Measurements from ENCODE around the gene ATG9A. TPM values are rescaled to one million over a fixed set of nuclear protein-coding genes. Genes with fewer than 3 reads are reported as not detected.

The ATG9A gene
- total RNA-seq, 1 experiment from 2014 or later: 42.9 TPM

DNA sequence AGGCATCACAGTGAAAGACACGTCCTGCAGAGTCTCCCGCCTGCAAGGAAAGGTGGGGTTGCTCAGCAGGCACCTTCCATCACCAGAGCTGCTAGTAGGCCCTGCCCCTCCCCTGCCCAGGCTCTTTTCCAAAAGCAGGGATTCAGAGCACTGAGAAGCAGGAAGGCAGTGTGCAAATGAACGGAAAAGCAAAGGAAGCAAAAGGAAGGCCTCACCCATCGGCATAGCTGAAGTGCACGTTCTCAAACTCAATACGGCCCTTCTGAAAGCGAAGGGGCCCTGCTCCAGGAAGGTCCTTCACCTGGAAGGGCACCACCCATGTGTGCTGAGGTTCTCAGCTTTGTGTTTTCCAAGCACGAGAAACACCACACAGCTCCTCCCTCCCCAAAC is 16.4 kb downstream of the ATG9A start:
- H3K36me3 Mint-ChIP-seq: peaks cover 59% of the 10 kb centered on the region
- ChIA-PET POLR2A (no interaction called here), CTCF (no interaction called here)
- H3K27ac Mint-ChIP-seq: no peak overlapping the region
- peaks cover 16% of the 10 kb centered on the region for H3K4me1 Mint-ChIP-seq
- no peaks in the 10 kb centered on the region for H3K27me3 Mint-ChIP-seq (ENCODE audit: low read depth)
- ATAC-seq (no peak), DNase-seq (ENCODE audit: low spot score) (no peak)
- no peak for TF ChIP-seq CREM (CRISPR knock-in tag; IDR thresholded peaks at IDR 0.05)
- TF ChIP-seq HMGA2 (CRISPR knock-in tag; IDR thresholded peaks at IDR 0.05): no peak
- TF ChIP-seq RORB (CRISPR knock-in tag; IDR thresholded peaks at IDR 0.05): no peak
- TF ChIP-seq, protein P1, sequence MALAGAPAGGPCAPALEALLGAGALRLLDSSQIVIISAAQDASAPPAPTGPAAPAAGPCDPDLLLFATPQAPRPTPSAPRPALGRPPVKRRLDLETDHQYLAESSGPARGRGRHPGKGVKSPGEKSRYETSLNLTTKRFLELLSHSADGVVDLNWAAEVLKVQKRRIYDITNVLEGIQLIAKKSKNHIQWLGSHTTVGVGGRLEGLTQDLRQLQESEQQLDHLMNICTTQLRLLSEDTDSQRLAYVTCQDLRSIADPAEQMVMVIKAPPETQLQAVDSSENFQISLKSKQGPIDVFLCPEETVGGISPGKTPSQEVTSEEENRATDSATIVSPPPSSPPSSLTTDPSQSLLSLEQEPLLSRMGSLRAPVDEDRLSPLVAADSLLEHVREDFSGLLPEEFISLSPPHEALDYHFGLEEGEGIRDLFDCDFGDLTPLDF (CRISPR knock-in tag; IDR thresholded peaks at IDR 0.05): no peak
- TF ChIP-seq ZNF219 (CRISPR knock-in tag; IDR thresholded peaks at IDR 0.05; ENCODE audit: borderline replicate concordance): no peak
- no peak for TF ChIP-seq NFE2L1 (CRISPR knock-in tag; IDR thresholded peaks at IDR 0.05)
- H3K9me3 Mint-ChIP-seq: no peaks in the 10 kb centered on the region
- H3K4me3 Mint-ChIP-seq: no peak overlapping the region

DNA sequence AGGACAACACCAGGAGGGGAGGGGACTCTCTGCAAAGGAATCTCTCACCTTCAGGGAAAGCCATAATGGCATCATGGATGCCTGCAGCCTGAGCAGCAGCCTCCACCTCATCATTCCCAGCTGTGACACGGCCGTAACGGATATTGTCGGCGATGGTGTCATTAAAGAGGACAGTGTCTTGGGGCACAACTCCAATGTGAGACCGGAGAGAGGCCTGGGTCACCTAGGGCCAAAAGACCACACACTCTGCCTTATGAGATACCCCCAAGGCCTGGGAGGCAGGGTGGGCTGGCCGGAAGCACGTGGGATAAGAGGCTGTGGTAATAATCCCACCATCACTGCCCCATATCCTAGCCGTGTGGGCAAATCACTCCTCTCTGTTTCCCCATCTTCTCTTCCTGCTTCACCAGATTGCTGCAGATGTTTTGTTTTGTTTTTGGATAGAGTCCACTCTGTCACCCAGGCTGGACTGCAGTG is 18.5 kb downstream of the ATG9A start:
- H3K27ac Mint-ChIP-seq: no peak overlapping the region
- POLR2A ChIA-PET: no interaction called here
- ATAC-seq: no peak
- no peaks in the 10 kb centered on the region for H3K27me3 Mint-ChIP-seq (ENCODE audit: low read depth)
- H3K4me1 Mint-ChIP-seq: peaks cover 7% of the 10 kb centered on the region
- H3K36me3 Mint-ChIP-seq: peaks cover 59% of the 10 kb centered on the region
- no peak for TF ChIP-seq NR2C2 (CRISPR knock-in tag; IDR thresholded peaks at IDR 0.05)
- no peak for TF ChIP-seq JAZF1 (CRISPR knock-in tag; IDR thresholded peaks at IDR 0.05)
- no peak for TF ChIP-seq ATF1 (CRISPR knock-in tag; IDR thresholded peaks at IDR 0.05)
- no peak for TF ChIP-seq ZBTB21 (CRISPR knock-in tag; IDR thresholded peaks at IDR 0.05; ENCODE audit: borderline replicate concordance)
- TF ChIP-seq, protein P2, sequence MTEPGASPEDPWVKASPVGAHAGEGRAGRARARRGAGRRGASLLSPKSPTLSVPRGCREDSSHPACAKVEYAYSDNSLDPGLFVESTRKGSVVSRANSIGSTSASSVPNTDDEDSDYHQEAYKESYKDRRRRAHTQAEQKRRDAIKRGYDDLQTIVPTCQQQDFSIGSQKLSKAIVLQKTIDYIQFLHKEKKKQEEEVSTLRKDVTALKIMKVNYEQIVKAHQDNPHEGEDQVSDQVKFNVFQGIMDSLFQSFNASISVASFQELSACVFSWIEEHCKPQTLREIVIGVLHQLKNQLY (CRISPR knock-in tag; IDR thresholded peaks at IDR 0.05): no peak
- TF ChIP-seq, protein P3, sequence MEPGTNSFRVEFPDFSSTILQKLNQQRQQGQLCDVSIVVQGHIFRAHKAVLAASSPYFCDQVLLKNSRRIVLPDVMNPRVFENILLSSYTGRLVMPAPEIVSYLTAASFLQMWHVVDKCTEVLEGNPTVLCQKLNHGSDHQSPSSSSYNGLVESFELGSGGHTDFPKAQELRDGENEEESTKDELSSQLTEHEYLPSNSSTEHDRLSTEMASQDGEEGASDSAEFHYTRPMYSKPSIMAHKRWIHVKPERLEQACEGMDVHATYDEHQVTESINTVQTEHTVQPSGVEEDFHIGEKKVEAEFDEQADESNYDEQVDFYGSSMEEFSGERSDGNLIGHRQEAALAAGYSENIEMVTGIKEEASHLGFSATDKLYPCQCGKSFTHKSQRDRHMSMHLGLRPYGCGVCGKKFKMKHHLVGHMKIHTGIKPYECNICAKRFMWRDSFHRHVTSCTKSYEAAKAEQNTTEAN (CRISPR knock-in tag; IDR thresholded peaks at IDR 0.05): no peak
- TF ChIP-seq, protein P4, sequence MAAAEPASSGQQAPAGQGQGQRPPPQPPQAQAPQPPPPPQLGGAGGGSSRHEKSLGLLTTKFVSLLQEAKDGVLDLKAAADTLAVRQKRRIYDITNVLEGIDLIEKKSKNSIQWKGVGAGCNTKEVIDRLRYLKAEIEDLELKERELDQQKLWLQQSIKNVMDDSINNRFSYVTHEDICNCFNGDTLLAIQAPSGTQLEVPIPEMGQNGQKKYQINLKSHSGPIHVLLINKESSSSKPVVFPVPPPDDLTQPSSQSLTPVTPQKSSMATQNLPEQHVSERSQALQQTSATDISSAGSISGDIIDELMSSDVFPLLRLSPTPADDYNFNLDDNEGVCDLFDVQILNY (CRISPR knock-in tag; IDR thresholded peaks at IDR 0.05): no peak
- TF ChIP-seq ZNF232 (CRISPR knock-in tag; IDR thresholded peaks at IDR 0.05): no peak
- TF ChIP-seq HMGA2 (CRISPR knock-in tag; IDR thresholded peaks at IDR 0.05): no peak
- no peak for TF ChIP-seq SOX15 (CRISPR knock-in tag; IDR thresholded peaks at IDR 0.05)
- TF ChIP-seq IRF2 (CRISPR knock-in tag; IDR thresholded peaks at IDR 0.05; ENCODE audit: borderline replicate concordance, low read depth): no peak
- CTCF ChIA-PET: interaction anchor here (0.5 to 1.0 kb wide), 4 partner anchors 19 to 181 kb away, joined by 3 to 7 read pairs (median 4); partner anchors contain the start of gene CNPPD1
- no peak for DNase-seq (ENCODE audit: low spot score)
- no peaks in the 10 kb centered on the region for H3K9me3 Mint-ChIP-seq
- no peak overlapping the region for H3K4me3 Mint-ChIP-seq

DNA sequence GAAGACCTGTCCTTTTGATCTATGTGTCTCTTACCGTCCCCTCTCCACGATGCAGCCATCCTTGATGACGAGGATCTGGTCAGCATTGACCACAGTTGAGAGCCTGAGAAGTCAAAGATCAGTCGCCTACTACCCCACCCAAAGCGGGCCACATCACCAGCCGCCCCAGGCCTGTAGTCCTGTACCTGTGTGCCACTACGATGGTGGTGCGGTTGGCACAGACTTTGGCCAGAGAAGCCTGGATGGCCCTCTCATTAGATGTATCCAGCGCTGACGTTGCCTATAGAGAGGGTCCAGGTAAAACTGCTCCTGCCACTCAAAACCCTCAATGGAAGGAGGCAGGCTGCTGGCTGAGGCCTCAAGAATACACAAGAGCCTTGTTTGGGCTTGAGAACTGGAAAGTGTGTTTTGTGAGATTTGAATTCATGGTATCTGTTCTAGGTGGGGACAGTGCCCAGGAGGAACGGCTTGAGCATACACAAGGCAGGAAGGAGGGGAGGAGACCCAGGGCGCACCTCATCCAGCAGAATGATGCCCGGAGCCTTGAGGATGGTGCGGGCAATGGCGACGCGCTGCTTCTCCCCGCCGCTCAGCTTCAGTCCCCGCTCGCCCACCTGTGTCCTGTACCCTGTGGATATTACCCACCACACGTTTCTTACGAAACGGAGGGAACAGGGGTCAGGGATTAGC is 19.1 kb downstream of the ATG9A start:
- H3K27ac Mint-ChIP-seq: no peak overlapping the region
- POLR2A ChIA-PET: no interaction called here
- ATAC-seq (no peak), DNase-seq (ENCODE audit: low spot score) (no peak)
- peaks cover 59% of the 10 kb centered on the region for H3K36me3 Mint-ChIP-seq
- no peaks in the 10 kb centered on the region for H3K9me3 Mint-ChIP-seq
- H3K27me3 Mint-ChIP-seq (ENCODE audit: low read depth): no peaks in the 10 kb centered on the region
- no peak overlapping the region for H3K4me3 Mint-ChIP-seq
- H3K4me1 Mint-ChIP-seq: peaks cover 6% of the 10 kb centered on the region
- CTCF ChIA-PET: no interaction called here
- TF ChIP-seq ELF4 (CRISPR knock-in tag; IDR thresholded peaks at IDR 0.05; ENCODE audit: low read depth) (no peak), ZNF121 (CRISPR knock-in tag; IDR thresholded peaks at IDR 0.05) (no peak), OVOL2 (CRISPR knock-in tag; IDR thresholded peaks at IDR 0.05; ENCODE audit: borderline replicate concordance) (no peak), NFATC4 (CRISPR knock-in tag; IDR thresholded peaks at IDR 0.05) (no peak), NFYB (CRISPR knock-in tag; conservative IDR thresholded peaks at IDR 0.05; ENCODE audit: low read depth) (no peak), FOXK1 (CRISPR knock-in tag; IDR thresholded peaks at IDR 0.05) (no peak), ESRRA (CRISPR knock-in tag; IDR thresholded peaks at IDR 0.05; ENCODE audit: borderline replicate concordance) (no peak), ZNF416 (CRISPR knock-in tag; IDR thresholded peaks at IDR 0.05) (no peak), JUN (CRISPR knock-in tag; IDR thresholded peaks at IDR 0.05) (no peak), ZNF396 (CRISPR knock-in tag; IDR thresholded peaks at IDR 0.05; ENCODE audit: borderline replicate concordance) (no peak), PRRX2 (CRISPR knock-in tag; IDR thresholded peaks at IDR 0.05) (no peak), ATF1 (CRISPR knock-in tag; IDR thresholded peaks at IDR 0.05) (no peak)
- TF ChIP-seq, protein P5, sequence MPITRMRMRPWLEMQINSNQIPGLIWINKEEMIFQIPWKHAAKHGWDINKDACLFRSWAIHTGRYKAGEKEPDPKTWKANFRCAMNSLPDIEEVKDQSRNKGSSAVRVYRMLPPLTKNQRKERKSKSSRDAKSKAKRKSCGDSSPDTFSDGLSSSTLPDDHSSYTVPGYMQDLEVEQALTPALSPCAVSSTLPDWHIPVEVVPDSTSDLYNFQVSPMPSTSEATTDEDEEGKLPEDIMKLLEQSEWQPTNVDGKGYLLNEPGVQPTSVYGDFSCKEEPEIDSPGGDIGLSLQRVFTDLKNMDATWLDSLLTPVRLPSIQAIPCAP (CRISPR knock-in tag; IDR thresholded peaks at IDR 0.05): no peak
- TF ChIP-seq, protein P6, sequence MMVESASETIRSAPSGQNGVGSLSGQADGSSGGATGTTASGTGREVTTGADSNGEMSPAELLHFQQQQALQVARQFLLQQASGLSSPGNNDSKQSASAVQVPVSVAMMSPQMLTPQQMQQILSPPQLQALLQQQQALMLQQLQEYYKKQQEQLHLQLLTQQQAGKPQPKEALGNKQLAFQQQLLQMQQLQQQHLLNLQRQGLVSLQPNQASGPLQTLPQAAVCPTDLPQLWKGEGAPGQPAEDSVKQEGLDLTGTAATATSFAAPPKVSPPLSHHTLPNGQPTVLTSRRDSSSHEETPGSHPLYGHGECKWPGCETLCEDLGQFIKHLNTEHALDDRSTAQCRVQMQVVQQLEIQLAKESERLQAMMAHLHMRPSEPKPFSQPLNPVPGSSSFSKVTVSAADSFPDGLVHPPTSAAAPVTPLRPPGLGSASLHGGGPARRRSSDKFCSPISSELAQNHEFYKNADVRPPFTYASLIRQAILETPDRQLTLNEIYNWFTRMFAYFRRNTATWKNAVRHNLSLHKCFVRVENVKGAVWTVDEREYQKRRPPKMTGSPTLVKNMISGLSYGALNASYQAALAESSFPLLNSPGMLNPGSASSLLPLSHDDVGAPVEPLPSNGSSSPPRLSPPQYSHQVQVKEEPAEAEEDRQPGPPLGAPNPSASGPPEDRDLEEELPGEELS (CRISPR knock-in tag; IDR thresholded peaks at IDR 0.05): no peak
